ENCODE data around the gene ERC2.

The ERC2 gene

GRCh38 chr3:55544219-55544618, 924.0 kb downstream of the ERC2 start:
- DNase-seq (ENCODE audit: low spot score) (no peak), FAIRE-seq (no peak)

GRCh38 chr3:55543181-55543614, 925.1 kb downstream of the ERC2 start:
- FAIRE-seq (no peak), DNase-seq (ENCODE audit: low spot score) (no peak)

- DNase-seq (ENCODE audit: low spot score), result no peak
- no peak for FAIRE-seq
These were observed 926.8 kb downstream of the ERC2 start for GRCh38 chr3:55541456-55541855.

GRCh38 chr3:55541016-55541415, 927.3 kb downstream of the ERC2 start:
- FAIRE-seq (no peak), DNase-seq (ENCODE audit: low spot score) (no peak)

- FAIRE-seq (no peak), DNase-seq (ENCODE audit: low spot score) (no peak)
These were observed 927.7 kb downstream of the ERC2 start for GRCh38 chr3:55540579-55540978.

- no peak for FAIRE-seq
- DNase-seq (ENCODE audit: low spot score), result no peak
These were observed 930.1 kb downstream of the ERC2 start for GRCh38 chr3:55538158-55538557.

GRCh38 chr3:55537563-55537962, 930.7 kb downstream of the ERC2 start:
- no peak for DNase-seq (ENCODE audit: low spot score)

GRCh38 chr3:55537129-55537528, 931.1 kb downstream of the ERC2 start:
- FAIRE-seq (no peak), DNase-seq (ENCODE audit: low spot score) (no peak)

More at GRCh38 chr3:55537563-55537962, 930.7 kb downstream of the ERC2 start:
- FAIRE-seq, result no peak

- DNase-seq (ENCODE audit: low spot score) (no peak), FAIRE-seq (no peak)
These were observed 933.4 kb downstream of the ERC2 start for GRCh38 chr3:55534876-55535275.

GRCh38 chr3:55532806-55533205, 935.5 kb downstream of the ERC2 start:
- DNase-seq (ENCODE audit: low spot score), result no peak
- FAIRE-seq, result no peak

- FAIRE-seq, result no peak
- DNase-seq (ENCODE audit: low spot score), result no peak
These were observed 936.9 kb downstream of the ERC2 start for GRCh38 chr3:55531321-55531720.

GRCh38 chr3:55527361-55527760, 940.9 kb downstream of the ERC2 start:
- FAIRE-seq, result no peak
- DNase-seq (ENCODE audit: low spot score), result no peak

GRCh38 chr3:55526332-55527030, 941.8 kb downstream of the ERC2 start:
- FAIRE-seq, result no peak
- DNase-seq (ENCODE audit: low spot score), result no peak

GRCh38 chr3:55525436-55525835, 942.8 kb downstream of the ERC2 start:
- no peak for FAIRE-seq
- DNase-seq (ENCODE audit: low spot score), result no peak

GRCh38 chr3:55524565-55525244, 943.6 kb downstream of the ERC2 start:
- DNase-seq (ENCODE audit: low spot score) (no peak), FAIRE-seq (no peak)

- peak; percentile 27 for FAIRE-seq
These were observed 944.8 kb downstream of the ERC2 start for GRCh38 chr3:55523471-55523870.

GRCh38 chr3:55521738-55522421, 946.4 kb downstream of the ERC2 start:
- DNase-seq (ENCODE audit: low spot score), result no peak
- FAIRE-seq, result no peak

More at GRCh38 chr3:55523471-55523870, 944.8 kb downstream of the ERC2 start:
- DNase-seq (ENCODE audit: low spot score), result no peak

GRCh38 chr3:55521064-55521737, 947.1 kb downstream of the ERC2 start:
- DNase-seq (ENCODE audit: low spot score) (no peak), FAIRE-seq (no peak)

GRCh38 chr3:55519019-55519418, 949.2 kb downstream of the ERC2 start:
- FAIRE-seq (no peak), DNase-seq (ENCODE audit: low spot score) (peak; percentile 32)

- DNase-seq (ENCODE audit: low spot score), result no peak
- FAIRE-seq, result no peak
These were observed 949.8 kb downstream of the ERC2 start for GRCh38 chr3:55518451-55518850.

- FAIRE-seq, result no peak
These were observed 951.8 kb downstream of the ERC2 start for GRCh38 chr3:55516392-55517030.

More at GRCh38 chr3:55516392-55517030, 951.8 kb downstream of the ERC2 start:
- no peak for DNase-seq (ENCODE audit: low spot score)

Data from urothelium cell line (cell line).